ENCODE results near the gene BDNF. TPM values are rescaled to one million over a fixed set of nuclear protein-coding genes. Genes with fewer than 3 reads are reported as not detected.

Gene BDNF
- polyA plus RNA-seq, 1 donor from 2014 or later = not detected

DNA sequence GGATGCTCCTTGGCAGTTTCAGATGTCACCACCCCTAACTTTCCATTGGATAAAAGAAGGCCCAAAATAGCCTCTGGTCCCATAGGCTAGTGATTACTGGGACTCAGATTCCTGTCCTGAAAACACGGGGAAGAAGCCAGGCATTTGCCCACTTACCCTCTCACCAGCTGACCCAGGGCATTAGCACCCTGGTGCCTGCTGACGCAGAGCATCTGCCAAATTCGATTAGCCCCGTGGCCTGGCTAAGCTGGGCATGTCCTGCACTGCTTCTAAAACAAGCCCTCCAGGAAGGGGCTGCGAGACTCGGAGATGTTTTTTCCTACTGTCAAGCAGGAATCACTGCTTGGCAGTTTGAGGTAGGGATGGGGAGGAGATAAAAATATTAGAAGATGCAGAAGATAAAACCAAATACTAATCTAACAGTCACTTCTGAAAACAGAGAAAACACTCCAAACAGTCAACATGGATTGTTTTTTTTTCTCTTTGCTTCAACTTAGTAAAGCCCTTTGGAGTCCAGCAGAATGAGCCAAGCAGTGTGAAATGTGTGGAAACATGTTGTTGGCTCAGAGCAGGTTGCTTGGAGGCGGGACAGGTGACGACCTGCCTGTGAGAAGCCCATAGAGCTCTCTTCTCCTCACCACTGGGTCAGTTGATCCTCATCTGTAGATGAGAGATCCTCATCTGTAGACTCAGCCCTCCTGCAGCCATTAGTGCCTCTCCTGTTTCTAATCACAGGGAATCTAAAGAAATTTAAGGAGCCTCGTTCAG lies 54.0 kb downstream of the BDNF start:
- H3F3A ChIP-seq (ENCODE audit: insufficient read depth, low read length, poor library complexity, severe bottlenecking) = no peaks in the 10 kb centered on the region
- no peaks in the 10 kb centered on the region for H3K36me3 ChIP-seq (ENCODE audit: insufficient read depth, low read length)
- no peaks in the 10 kb centered on the region for H3K27me3 ChIP-seq (ENCODE audit: insufficient read depth, low read depth, low read length)
- no peak overlapping the region for H3K4me3 ChIP-seq (ENCODE audit: low read length)
- H4K20me1 ChIP-seq (ENCODE audit: insufficient read depth) = no peaks in the 10 kb centered on the region
- no peak overlapping the region for H3K4me2 ChIP-seq (ENCODE audit: low read length)
- no peak overlapping the region for H3K9ac ChIP-seq (ENCODE audit: low read length)
- TF ChIP-seq, protein P1, sequence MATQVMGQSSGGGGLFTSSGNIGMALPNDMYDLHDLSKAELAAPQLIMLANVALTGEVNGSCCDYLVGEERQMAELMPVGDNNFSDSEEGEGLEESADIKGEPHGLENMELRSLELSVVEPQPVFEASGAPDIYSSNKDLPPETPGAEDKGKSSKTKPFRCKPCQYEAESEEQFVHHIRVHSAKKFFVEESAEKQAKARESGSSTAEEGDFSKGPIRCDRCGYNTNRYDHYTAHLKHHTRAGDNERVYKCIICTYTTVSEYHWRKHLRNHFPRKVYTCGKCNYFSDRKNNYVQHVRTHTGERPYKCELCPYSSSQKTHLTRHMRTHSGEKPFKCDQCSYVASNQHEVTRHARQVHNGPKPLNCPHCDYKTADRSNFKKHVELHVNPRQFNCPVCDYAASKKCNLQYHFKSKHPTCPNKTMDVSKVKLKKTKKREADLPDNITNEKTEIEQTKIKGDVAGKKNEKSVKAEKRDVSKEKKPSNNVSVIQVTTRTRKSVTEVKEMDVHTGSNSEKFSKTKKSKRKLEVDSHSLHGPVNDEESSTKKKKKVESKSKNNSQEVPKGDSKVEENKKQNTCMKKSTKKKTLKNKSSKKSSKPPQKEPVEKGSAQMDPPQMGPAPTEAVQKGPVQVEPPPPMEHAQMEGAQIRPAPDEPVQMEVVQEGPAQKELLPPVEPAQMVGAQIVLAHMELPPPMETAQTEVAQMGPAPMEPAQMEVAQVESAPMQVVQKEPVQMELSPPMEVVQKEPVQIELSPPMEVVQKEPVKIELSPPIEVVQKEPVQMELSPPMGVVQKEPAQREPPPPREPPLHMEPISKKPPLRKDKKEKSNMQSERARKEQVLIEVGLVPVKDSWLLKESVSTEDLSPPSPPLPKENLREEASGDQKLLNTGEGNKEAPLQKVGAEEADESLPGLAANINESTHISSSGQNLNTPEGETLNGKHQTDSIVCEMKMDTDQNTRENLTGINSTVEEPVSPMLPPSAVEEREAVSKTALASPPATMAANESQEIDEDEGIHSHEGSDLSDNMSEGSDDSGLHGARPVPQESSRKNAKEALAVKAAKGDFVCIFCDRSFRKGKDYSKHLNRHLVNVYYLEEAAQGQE (IDR thresholded peaks at IDR 0.05; ENCODE audit: borderline replicate concordance) = no peak
- TF ChIP-seq EZH2 (IDR thresholded peaks at IDR 0.05; ENCODE audit: borderline replicate concordance, insufficient read depth, low read length, poor library complexity, severe bottlenecking) (no peak), EP300 (conservative IDR thresholded peaks at IDR 0.05; ENCODE audit: poor library complexity, severe bottlenecking) (no peak), POLR2AphosphoS5 (IDR thresholded peaks at IDR 0.05) (no peak), CTCF (IDR thresholded peaks at IDR 0.05; ENCODE audit: poor library complexity, severe bottlenecking) (no peak), SMC3 (conservative IDR thresholded peaks at IDR 0.05; ENCODE audit: poor library complexity) (no peak), RAD21 (conservative IDR thresholded peaks at IDR 0.05) (no peak), TAF1 (IDR thresholded peaks at IDR 0.05; ENCODE audit: low read depth) (no peak)
- no peak overlapping the region for H2AFZ ChIP-seq (ENCODE audit: low read depth, low read length)
- H3K9me3 ChIP-seq (ENCODE audit: low read length) = no peaks in the 10 kb centered on the region
- no peaks in the 10 kb centered on the region for H3K79me2 ChIP-seq (replicated peaks; ENCODE audit: insufficient read depth, low read length)
- no peaks in the 10 kb centered on the region for H3K9me2 ChIP-seq (ENCODE audit: insufficient read depth, low read length)
- no peak overlapping the region for H3K27ac ChIP-seq (ENCODE audit: low read length)

GRCh38 chr11:27642954-27643353 lies 57.3 kb downstream of the BDNF start:
- no peak overlapping the region for H2AFZ ChIP-seq (ENCODE audit: low read depth, low read length)
- H3K36me3 ChIP-seq (ENCODE audit: insufficient read depth, low read length) = no peaks in the 10 kb centered on the region
- no peak overlapping the region for H3K9ac ChIP-seq (ENCODE audit: low read length)
- no peaks in the 10 kb centered on the region for H3K27me3 ChIP-seq (ENCODE audit: insufficient read depth, low read depth, low read length)
- no peaks in the 10 kb centered on the region for H4K20me1 ChIP-seq (ENCODE audit: insufficient read depth)
- H3K4me2 ChIP-seq (ENCODE audit: low read length) = no peak overlapping the region
- H3K9me2 ChIP-seq (ENCODE audit: insufficient read depth, low read length) = no peaks in the 10 kb centered on the region
- no peak overlapping the region for H3K4me3 ChIP-seq (ENCODE audit: low read length)
- TF ChIP-seq CTCF (IDR thresholded peaks at IDR 0.05; ENCODE audit: poor library complexity, severe bottlenecking) = no peak
- no peak for TF ChIP-seq EZH2 (IDR thresholded peaks at IDR 0.05; ENCODE audit: borderline replicate concordance, insufficient read depth, low read length, poor library complexity, severe bottlenecking)
- TF ChIP-seq, protein P1 (IDR thresholded peaks at IDR 0.05; ENCODE audit: borderline replicate concordance) = no peak
- TF ChIP-seq EP300 (conservative IDR thresholded peaks at IDR 0.05; ENCODE audit: poor library complexity, severe bottlenecking) = no peak
- TF ChIP-seq RAD21 (conservative IDR thresholded peaks at IDR 0.05) = no peak
- H3K9me3 ChIP-seq (ENCODE audit: low read length) = no peaks in the 10 kb centered on the region
- H3K27ac ChIP-seq (ENCODE audit: low read length) = no peak overlapping the region
- H3K79me2 ChIP-seq (replicated peaks; ENCODE audit: insufficient read depth, low read length) = no peaks in the 10 kb centered on the region
- H3F3A ChIP-seq (ENCODE audit: insufficient read depth, low read length, poor library complexity, severe bottlenecking) = no peaks in the 10 kb centered on the region

Data from neural cell (in vitro differentiated cells).